Measurements from ENCODE around the gene RECQL5. TPM values are rescaled to one million over a fixed set of nuclear protein-coding genes. Genes with fewer than 3 reads are reported as not detected.

The RECQL5 gene
- total and polyA plus RNA-seq, 2 of the 8 experiments (the other 6 are each of a cell fraction or from before 2014, with no cell fraction given), result 15.1 to 41.1 TPM

DNA sequence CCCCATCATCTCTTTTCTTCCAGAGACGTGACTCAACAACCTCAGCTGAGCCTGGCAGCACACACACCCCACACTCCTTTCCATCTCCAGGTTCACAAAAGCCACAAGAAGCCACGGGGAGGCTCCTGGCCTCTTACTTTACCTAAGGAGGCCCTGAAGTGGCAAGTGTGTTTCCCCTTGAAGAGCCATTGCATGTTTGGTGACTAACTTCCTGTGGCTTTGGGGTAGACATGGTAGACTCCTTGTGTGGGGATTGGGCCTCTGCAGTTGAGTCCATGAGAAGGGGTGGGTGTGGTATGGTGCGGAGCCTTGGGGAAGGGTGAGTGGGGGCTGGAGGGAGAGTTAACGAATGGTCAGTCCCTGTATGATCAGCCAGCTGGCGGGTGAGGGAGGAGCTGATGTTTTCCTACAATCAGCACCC lies 24.4 kb upstream of the RECQL5 start:
- Histone ChIP-seq H3K18ac (ENCODE audit: extremely low read depth, low read length) (no peak overlapping the region), H2BK12ac (ENCODE audit: low read depth, low read length) (no peak overlapping the region), H3K56ac (replicated peaks; ENCODE audit: insufficient read length, low read depth, low read length) (no peak overlapping the region), H3K23ac (ENCODE audit: insufficient read length) (no peak overlapping the region), H3K9me3 (ENCODE audit: insufficient read depth in 2 of 2, low read depth in 1 of 2, low read length in 1 of 2) (no peaks in the 10 kb centered on the region), H3K36me3 (ENCODE audit: control insufficient read depth in 2 of 4, insufficient read depth in 4 of 4, low read length in 3 of 4) (peaks cover 2 to 9% (median 5%) of the 10 kb centered on the region in 4 experiments; a peak in 4 of 8 replicates), H3K4me1 (replicated peaks in 1 of 4; ENCODE audit: control insufficient read depth in 3 of 4, insufficient read depth in 4 of 4, low read length in 3 of 4) (peaks cover 3 to 21% (median 7%) of the 10 kb centered on the region in 4 experiments), H3K27me3 (replicated peaks in 1 of 4; ENCODE audit: control insufficient read depth in 3 of 4, extremely low read depth in 1 of 4, insufficient read depth in 3 of 4, low read length in 3 of 4) (no peaks in the 10 kb centered on the region), H3K4me3 (ENCODE audit: extremely low read depth in 1 of 4, insufficient read depth in 2 of 4, low read depth in 3 of 4, low read length in 4 of 4) (no peak overlapping the region), H3K27ac (ENCODE audit: low read depth, low read length) (no peak overlapping the region), H2BK15ac (ENCODE audit: low read length) (no peak overlapping the region), H3K23me2 (ENCODE audit: low read depth, low read length) (peaks cover 2% of the 10 kb centered on the region; the same call in 1 of the 2 replicates), H3K4me2 (ENCODE audit: insufficient read depth in 1 of 2, low read depth in 2 of 2, low read length in 2 of 2) (no peak overlapping the region), H2AK5ac (ENCODE audit: low read depth, low read length) (no peak overlapping the region), H3K14ac (ENCODE audit: insufficient read length) (no peak overlapping the region), H3K79me2 (ENCODE audit: control insufficient read depth in 1 of 2, insufficient read depth in 2 of 2, low read length in 2 of 2) (peaks cover 0 to 58% of the 10 kb centered on the region in 2 experiments; a peak in 3 of 4 replicates), H2BK20ac (ENCODE audit: low read length) (no peak overlapping the region), H4K5ac (ENCODE audit: insufficient read length, low read depth, low read length) (no peak overlapping the region), H2BK120ac (replicated peaks; ENCODE audit: low read depth, low read length) (no peak overlapping the region), H3K9ac (replicated peaks in 1 of 4; ENCODE audit: extremely low read depth in 1 of 4, low read depth in 3 of 4, low read length in 3 of 4) (no peak overlapping the region), H4K20me1 (replicated peaks in 1 of 2; ENCODE audit: control insufficient read depth in 1 of 2, insufficient read depth in 2 of 2, low read length in 2 of 2) (peaks cover 10 to 17% of the 10 kb centered on the region in 2 experiments), H4K8ac (ENCODE audit: extremely low read depth, insufficient read depth, low read length) (no peak overlapping the region), H2AFZ (ENCODE audit: low read length) (no peak overlapping the region), H3K79me1 (ENCODE audit: low read depth, low read length) (peaks cover 17% of the 10 kb centered on the region), H2BK5ac (ENCODE audit: low read depth, low read length) (no peak overlapping the region), H3K4ac (replicated peaks; ENCODE audit: insufficient read length, low read depth, low read length) (no peak overlapping the region), H4K91ac (replicated peaks; ENCODE audit: insufficient read length, low read length) (no peak overlapping the region)
- ChIA-PET CTCF (ENCODE audit: partially characterized antibody) (interaction anchor here (1.0 to 6.8 kb wide), 9 partner anchors 8 to 90 kb away, joined by 3 to 39 read pairs (median 6); partner anchors contain the start of gene SMIM5), POLR2A (ENCODE audit: partially characterized antibody) (interaction anchor here (1.2 to 1.7 kb wide), 3 partner anchors 8 to 62 kb away, joined by 3 to 6 read pairs (median 4); no protein-coding TSS in a partner anchor)
- DNase-seq (ENCODE audit: low read depth in 1 of 2, low spot score in 2 of 2) (no peak), FAIRE-seq (no peak)
- WGBS, 2 experiments (ENCODE audit: extremely low coverage in 1 of 2, insufficient coverage in 1 of 2, insufficient read length in 1 of 2, insufficient replicate concordance in 2 of 2, low coverage in 1 of 2, low lambda C conversion rate in 2 of 2, missing lambda C conversion rate in 1 of 2), result 88% methylated on average over 5 of the region's 5 CpGs; no CpG with 5 or more reads in 1 of the 2 experiments
- no peak for TF ChIP-seq CHD2 (IDR thresholded peaks at IDR 0.05; ENCODE audit: low read length)
- TF ChIP-seq SP2 (IDR thresholded peaks at IDR 0.05; ENCODE audit: low read length), result no peak
- TF ChIP-seq TAF7 (optimal IDR thresholded peaks at IDR 0.05; ENCODE audit: borderline replicate concordance, low read depth, low read length), result no peak
- no peak for TF ChIP-seq PHF8 (conservative IDR thresholded peaks at IDR 0.05; ENCODE audit: low read depth, low read length)
- TF ChIP-seq RNF2 (IDR thresholded peaks at IDR 0.05; ENCODE audit: borderline replicate concordance, low read depth, low read length, missing control alignments, poor library complexity, severe bottlenecking), result no peak
- no peak for TF ChIP-seq JUND (IDR thresholded peaks at IDR 0.05; ENCODE audit: low read length)
- TF ChIP-seq TCF12 (IDR thresholded peaks at IDR 0.05; ENCODE audit: low read depth, low read length), result no peak
- TF ChIP-seq TEAD4 (IDR thresholded peaks at IDR 0.05; ENCODE audit: low read depth, low read length), result no peak
- TF ChIP-seq CBX8 (IDR thresholded peaks at IDR 0.05; ENCODE audit: borderline replicate concordance, low read depth, low read length), result no peak
- TF ChIP-seq MAFK (IDR thresholded peaks at IDR 0.05; ENCODE audit: low read depth, low read length), result no peak
- no peak for TF ChIP-seq USF2 (IDR thresholded peaks at IDR 0.05; ENCODE audit: low read length)
- no peak for TF ChIP-seq CBX5 (IDR thresholded peaks at IDR 0.05; ENCODE audit: low read depth, low read length)
- TF ChIP-seq RXRA (IDR thresholded peaks at IDR 0.05; ENCODE audit: insufficient read depth, low read depth, low read length), result no peak

Measured in H1 (cell line).